Left ventricle myocardium inferior (tissue), 1 donor: Measurements from ENCODE around the gene ELK3. TPM values are rescaled to one million over a fixed set of nuclear protein-coding genes. Genes with fewer than 3 reads are reported as not detected.

Experiments used
- DNase-seq: peaks from one replicate; pipeline ENCODE4 v3.0.0-alpha.2; 2020
- H3K27ac ChIP-seq: fragments of 200-600 bp; replicated peaks from 2 replicates; pipeline ENCODE4 v1.8.0; 2021
- H3K27me3 ChIP-seq: fragments of 200-600 bp; 2 replicates; pipeline ENCODE4 v1.8.0; 2021; ENCODE audit warnings: low read depth
- H3K36me3 ChIP-seq: fragments of 200-600 bp; 2 replicates; pipeline ENCODE4 v1.8.0; 2021
- H3K4me1 ChIP-seq: fragments of 200-600 bp; 2 replicates; pipeline ENCODE4 v1.8.0; 2021
- H3K4me3 ChIP-seq: fragments of 200-600 bp; 2 replicates; pipeline ENCODE4 v1.8.0; 2021; ENCODE audit warnings: mild to moderate bottlenecking, moderate library complexity
- H3K9me3 ChIP-seq: fragments of 200-600 bp; replicated peaks from 2 replicates; pipeline ENCODE4 v1.8.0; 2021
- CTCF ChIP-seq: fragments of 200-600 bp; IDR thresholded peaks from 2 replicates; pipeline ENCODE4 v1.8.0; 2021; ENCODE audit warnings: antibody characterized with exemption, mild to moderate bottlenecking, borderline replicate concordance
- intact Hi-C: fragments of 100-400 bp; cut with micrococcal nuclease; formaldehyde crosslinking; loops from one replicate; pipeline ENCODE4 v1.11.0; 2022
- total RNA-seq: library from RNA; stranded (reverse); fragmentation: NEBNext Ultra II Directional; extraction: Animal tissue kit (Norgen Biotek cat#: 25700); gene quantifications from one replicate; pipeline ENCODE4 v1.2.1, GENCODE V29; 2021
- donor health status: DM: no; HTN: yes; CAD: no; lungs with severe emphysema.

The ELK3 gene
- total RNA-seq, 1 donor from 2014 or later, result 17.1 TPM

DNA sequence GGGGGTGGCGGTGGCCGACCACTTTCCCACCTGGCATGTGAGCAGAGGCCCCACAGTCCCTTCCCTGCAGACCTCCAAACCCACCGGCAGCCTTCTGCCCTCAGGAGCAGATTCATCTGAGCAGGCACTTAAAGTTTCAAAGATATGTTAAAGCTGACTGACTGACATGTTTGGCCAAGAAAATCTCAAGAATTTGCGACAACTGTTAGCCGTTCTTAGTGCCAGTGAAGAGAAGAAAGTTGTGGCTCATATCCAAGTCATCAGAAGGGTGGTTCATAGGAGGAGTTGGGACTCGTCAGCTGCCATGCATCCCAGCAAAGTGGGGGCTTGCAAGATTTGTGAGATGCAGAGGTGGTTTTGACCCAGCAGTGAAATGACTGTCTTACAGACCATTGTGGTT, 27.2 kb downstream of the ELK3 start:
- intact Hi-C loops, result no loop called here
- H3K9me3 ChIP-seq, result no peaks in the 10 kb centered on the region
- H3K4me3 ChIP-seq, result no peak overlapping the region
- TF ChIP-seq CTCF, result no peak
- no peak for DNase-seq
- H3K27ac ChIP-seq, result peak overlapping the region; percentile 76
- no peaks in the 10 kb centered on the region for H3K27me3 ChIP-seq
- peaks cover 87% of the 10 kb centered on the region for H3K4me1 ChIP-seq
- no peaks in the 10 kb centered on the region for H3K36me3 ChIP-seq

DNA sequence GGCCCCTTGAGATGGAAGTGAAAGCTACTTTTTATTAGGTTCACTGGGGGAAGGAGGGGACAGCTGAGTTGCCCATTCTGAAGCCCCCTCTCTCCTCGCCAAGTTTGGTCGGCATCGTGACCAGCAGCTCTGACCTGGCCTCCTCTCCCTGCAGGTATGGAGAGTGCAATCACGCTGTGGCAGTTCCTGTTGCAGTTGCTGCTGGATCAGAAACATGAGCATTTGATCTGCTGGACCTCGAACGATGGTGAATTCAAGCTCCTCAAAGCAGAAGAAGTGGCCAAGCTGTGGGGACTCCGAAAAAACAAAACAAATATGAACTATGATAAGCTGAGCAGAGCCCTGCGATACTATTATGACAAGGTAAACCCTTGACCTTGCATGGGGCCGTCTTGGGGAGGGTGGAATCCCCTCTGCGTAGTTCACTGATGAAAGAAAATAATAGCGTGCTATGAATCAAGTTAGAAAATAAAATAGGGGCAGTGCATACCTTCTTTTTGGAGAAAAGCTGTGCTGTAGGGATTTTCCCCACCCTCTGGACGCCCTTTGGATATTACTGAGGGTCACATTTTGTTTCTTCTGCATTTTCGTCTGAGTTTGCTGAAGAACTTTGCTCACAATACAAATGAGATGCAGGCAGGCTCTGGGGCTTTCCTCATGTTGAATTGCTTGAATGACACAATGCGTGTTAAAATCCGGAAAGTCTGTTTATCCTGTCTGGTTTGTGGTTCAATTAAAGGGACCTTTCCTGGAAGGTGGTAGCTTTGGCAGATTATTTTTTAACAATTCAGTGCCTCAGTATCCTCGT, 29.4 kb downstream of the ELK3 start:
- no peak for DNase-seq
- Histone ChIP-seq H3K9me3 (no peaks in the 10 kb centered on the region), H3K27ac (peak overlapping the region; percentile 58), H3K27me3 (no peaks in the 10 kb centered on the region), H3K4me3 (no peak overlapping the region), H3K4me1 (peaks cover 87% of the 10 kb centered on the region), H3K36me3 (peaks cover 10% of the 10 kb centered on the region)
- intact Hi-C loops, result no loop called here
- no peak for TF ChIP-seq CTCF

GRCh38 chr12:96224219-96224615, 30.0 kb downstream of the ELK3 start:
- Histone ChIP-seq H3K9me3 (no peaks in the 10 kb centered on the region), H3K27ac (peak overlapping the region; percentile 58), H3K27me3 (no peaks in the 10 kb centered on the region), H3K36me3 (peaks cover 10% of the 10 kb centered on the region), H3K4me1 (peaks cover 88% of the 10 kb centered on the region), H3K4me3 (no peak overlapping the region)
- intact Hi-C loops, result no loop called here
- DNase-seq, result no peak
- TF ChIP-seq CTCF, result no peak

DNA sequence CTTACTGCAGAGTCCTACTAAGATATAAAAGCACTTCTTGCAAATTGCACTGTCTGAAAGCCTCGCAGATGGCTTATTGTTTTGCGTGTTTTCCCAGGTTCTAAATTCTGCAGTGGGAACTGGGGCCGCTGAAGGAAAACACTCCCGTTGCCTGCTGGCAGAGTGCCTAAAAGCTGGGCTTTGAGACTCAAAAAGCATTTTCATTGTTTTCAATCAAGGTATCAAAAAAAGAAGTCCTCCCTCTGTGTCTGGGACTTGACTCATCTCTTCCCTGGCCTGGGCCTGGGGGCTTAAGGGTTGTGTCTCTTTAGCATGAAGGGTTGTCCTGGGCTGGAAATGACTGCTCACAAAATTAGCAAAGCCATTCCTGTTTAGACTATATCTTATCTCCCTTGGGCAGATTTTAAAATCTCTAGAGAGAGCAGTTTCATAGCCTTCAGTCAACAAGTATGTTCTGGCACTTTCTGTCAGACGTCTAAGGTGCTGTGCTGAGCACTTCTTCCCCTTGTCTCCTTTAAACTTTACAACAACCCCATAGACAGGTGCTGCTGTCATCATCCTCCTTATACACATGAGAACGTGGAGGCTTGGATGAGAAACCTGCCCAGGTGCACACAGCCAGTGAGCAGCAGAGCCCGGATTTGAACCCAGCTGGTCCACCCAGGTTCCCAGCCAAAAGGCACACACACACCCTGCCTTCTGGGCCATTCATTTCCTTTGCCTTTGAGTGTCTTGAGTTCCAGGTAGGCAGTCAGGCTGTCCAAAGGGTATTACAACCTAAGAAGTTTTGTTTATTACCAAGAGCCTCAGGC, 31.1 kb downstream of the ELK3 start:
- H3K27me3 ChIP-seq, result no peaks in the 10 kb centered on the region
- TF ChIP-seq CTCF, result no peak
- intact Hi-C loops, result no loop called here

DNA sequence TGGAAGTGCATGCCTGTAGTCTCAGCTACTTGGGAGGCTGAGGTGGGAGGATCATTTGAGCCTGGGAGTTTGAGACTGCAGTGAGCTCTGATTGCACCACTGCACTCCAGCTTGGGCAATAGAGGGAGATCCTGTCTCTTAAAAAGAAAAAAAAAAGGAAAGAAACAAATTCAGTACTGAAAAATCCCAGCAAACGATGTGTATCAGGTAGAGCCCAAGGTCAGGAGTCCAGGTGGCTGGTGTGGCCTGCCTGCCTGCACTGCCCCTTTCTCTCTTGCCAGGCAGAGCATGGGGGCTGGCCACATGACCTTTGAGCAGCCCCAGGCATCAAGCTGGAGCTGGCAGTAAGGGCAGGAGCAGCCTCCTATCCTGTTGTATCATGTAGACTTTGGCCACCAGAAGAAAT, 31.8 kb downstream of the ELK3 start:
- Histone ChIP-seq H3K4me3 (no peak overlapping the region), H3K9me3 (no peaks in the 10 kb centered on the region), H3K36me3 (peaks cover 16% of the 10 kb centered on the region), H3K27me3 (no peaks in the 10 kb centered on the region), H3K4me1 (peaks cover 86% of the 10 kb centered on the region), H3K27ac (peak overlapping the region; percentile 58)
- DNase-seq, result no peak
- intact Hi-C loops, result no loop called here
- TF ChIP-seq CTCF, result no peak

More for the DNA sequence above, 31.1 kb downstream of the ELK3 start:
- no peak for DNase-seq
- Histone ChIP-seq H3K4me1 (peaks cover 88% of the 10 kb centered on the region), H3K36me3 (peaks cover 13% of the 10 kb centered on the region), H3K9me3 (no peaks in the 10 kb centered on the region), H3K4me3 (no peak overlapping the region), H3K27ac (peak overlapping the region; percentile 58)
